SK-N-SH (cell line): ENCODE results near the gene PTAR1. TPM values are rescaled to one million over a fixed set of nuclear protein-coding genes. Genes with fewer than 3 reads are reported as not detected.

ENCODE experiments used
- CTCF ChIA-PET: fragments of 300-600, 350-600 bp; formaldehyde crosslinking; extraction: SDS; loops from one replicate; lab custom pipeline; 2021; lab: Yijun Ruan, JAX
- POLR2A ChIA-PET: fragments of 350-600 bp; sonication (Branson Sonifier 250); formaldehyde crosslinking; extraction: SDS; loops from one replicate; lab custom pipeline; 2020; ENCODE audit warnings: antibody characterized with exemption, inconsistent platforms; lab: Yijun Ruan, JAX
- DNase-seq: peaks from one replicate; pipeline ENCODE4 v3.0.0; 2012
- H2AFZ ChIP-seq: fragments of 200-600 bp; sonication (generic); 2 replicates; pipeline ENCODE4 v1.8.1; 2016; ENCODE audit warnings: antibody characterized with exemption, mild to moderate bottlenecking, low read depth
- H3F3A ChIP-seq: fragments of 200-600 bp; sonication (generic); replicated peaks from 2 replicates; pipeline ENCODE3; 2016; ENCODE audit warnings: antibody characterized with exemption, mild to moderate bottlenecking; ENCODE audit not compliant: insufficient read depth
- H3K27ac ChIP-seq, 2 experiments: fragments of 200-500 bp in 1 of 2; fragments of 200-600 bp in 1 of 2; sonication (Bioruptor generic) in 1 of 2; sonication (generic), shearing (Covaris generic) in 1 of 2; 2 replicates each; pipeline versions ENCODE4 v1.5.1 to v1.6.1; 2014 to 2016; ENCODE audit warnings: low read depth in 2 of 2, inconsistent platforms in 1 of 2, low read length in 1 of 2, mild to moderate bottlenecking in 1 of 2, mixed read lengths in 1 of 2
- H3K27me3 ChIP-seq: fragments of 200-600 bp; sonication (generic), shearing (Covaris generic); 2 replicates; pipeline ENCODE4 v1.6.1; 2016; ENCODE audit warnings: mixed run types; ENCODE audit not compliant: insufficient read depth
- H3K36me3 ChIP-seq, 2 experiments: fragments of 200-500 bp in 1 of 2; fragments of 200-600 bp in 1 of 2; sonication (Bioruptor generic) in 1 of 2; sonication (generic) in 1 of 2; replicated peaks in 1 of 2; 2 replicates each; pipeline versions ENCODE3 to v1.5.1; 2014 to 2016; ENCODE audit warnings: low read length in 1 of 2, mild to moderate bottlenecking in 1 of 2; ENCODE audit not compliant: insufficient read depth in 2 of 2, control insufficient read depth in 1 of 2
- H3K4me1 ChIP-seq, 2 experiments: fragments of 200-500 bp in 1 of 2; fragments of 200-600 bp in 1 of 2; sonication (Bioruptor generic) in 1 of 2; sonication (generic), shearing (Covaris generic) in 1 of 2; 2 replicates each; pipeline versions ENCODE4 v1.5.1 to v1.6.1; 2014 to 2016; ENCODE audit warnings: low read depth in 1 of 2, low read length in 1 of 2, mixed run types in 1 of 2; ENCODE audit not compliant: insufficient read depth in 2 of 2, control insufficient read depth in 1 of 2
- H3K4me2 ChIP-seq: fragments of 200-600 bp; sonication (generic), shearing (Covaris generic); 2 replicates; pipeline ENCODE4 v1.6.1; 2017; ENCODE audit warnings: mixed run types
- H3K4me3 ChIP-seq, 2 experiments: fragments of 200-500 bp in 1 of 2; fragments of 200-600 bp in 1 of 2; sonication (Bioruptor generic) in 1 of 2; sonication (generic), shearing (Covaris generic) in 1 of 2; 2 replicates each; pipeline versions ENCODE4 v1.5.1 to v1.8.1; 2014 to 2016; ENCODE audit warnings: low read depth in 2 of 2, inconsistent platforms in 1 of 2, low read length in 1 of 2, mild to moderate bottlenecking in 1 of 2, mixed read lengths in 1 of 2, moderate library complexity in 1 of 2
- H3K79me2 ChIP-seq: fragments of 200-600 bp; sonication (generic); 2 replicates; pipeline ENCODE4 v1.8.1; 2017; ENCODE audit warnings: mild to moderate bottlenecking; ENCODE audit not compliant: insufficient read depth
- H3K9ac ChIP-seq: fragments of 200-600 bp; sonication (generic); 2 replicates; pipeline ENCODE4 v1.6.1; 2017; ENCODE audit warnings: mixed run types
- H3K9me2 ChIP-seq: fragments of 200-600 bp; sonication (generic); 2 replicates; pipeline ENCODE4 v1.6.1; 2017; ENCODE audit warnings: mixed run types
- H3K9me3 ChIP-seq: fragments of 200-600 bp; sonication (generic); 2 replicates; pipeline ENCODE4 v1.6.1; 2017; ENCODE audit warnings: mixed run types, mild to moderate bottlenecking, moderate library complexity
- H4K20me1 ChIP-seq: fragments of 200-600 bp; sonication (generic); 2 replicates; pipeline ENCODE4 v1.6.1; 2017; ENCODE audit warnings: mild to moderate bottlenecking, mixed run types; ENCODE audit not compliant: insufficient read depth
- CHD2 ChIP-seq: fragments of 150-350 bp; IDR thresholded peaks from 2 replicates; pipeline ENCODE4 v1.6.1; 2018; ENCODE audit warnings: low read length; ENCODE audit not compliant: partially characterized antibody
- ELF1 ChIP-seq: IDR thresholded peaks from 2 replicates; pipeline ENCODE4 v1.4.0; 2012
- GABPA ChIP-seq: IDR thresholded peaks from 2 replicates; pipeline ENCODE4 v1.4.0; 2012; ENCODE audit warnings: low read depth, mild to moderate bottlenecking
- MAX ChIP-seq: IDR thresholded peaks from 2 replicates; pipeline ENCODE4 v1.4.0; 2012; ENCODE audit warnings: low read depth
- MEF2A ChIP-seq: IDR thresholded peaks from 2 replicates; pipeline ENCODE4 v1.4.0; 2012; ENCODE audit warnings: low read depth, borderline replicate concordance
- MXI1 ChIP-seq: IDR thresholded peaks from 2 replicates; pipeline ENCODE4 v1.6.1; 2012; ENCODE audit warnings: mild to moderate bottlenecking, low read depth, low read length, improper control_type of control experiment
- NFIC ChIP-seq: IDR thresholded peaks from 2 replicates; pipeline ENCODE4 v1.4.0; 2012; ENCODE audit warnings: borderline replicate concordance
- POLR2AphosphoS5 ChIP-seq: IDR thresholded peaks from 2 replicates; pipeline ENCODE4 v1.6.1; 2012; ENCODE audit warnings: low read depth, low read length
- RAD21 ChIP-seq: IDR thresholded peaks from 2 replicates; pipeline ENCODE4 v1.6.1; 2012; ENCODE audit warnings: mild to moderate bottlenecking, low read length
- RCOR1 ChIP-seq: fragments of 150-350 bp; IDR thresholded peaks from 2 replicates; pipeline ENCODE4 v1.6.1; 2017; ENCODE audit warnings: antibody characterized with exemption, low read length
- TCF12 ChIP-seq: IDR thresholded peaks from 2 replicates; pipeline ENCODE4 v1.4.0; 2012
- TEAD4 ChIP-seq: IDR thresholded peaks from 2 replicates; pipeline ENCODE4 v1.4.0; 2012; ENCODE audit warnings: mild to moderate bottlenecking, borderline replicate concordance; ENCODE audit not compliant: insufficient read depth
- ZBTB33 ChIP-seq: IDR thresholded peaks from 2 replicates; pipeline ENCODE4 v1.4.0; 2012; ENCODE audit warnings: low read depth, borderline replicate concordance
- WGBS: methylation state at CpG from one replicate; pipeline ENCODE4 v1.1.6; 2017; ENCODE audit warnings: low lambda C conversion rate; 5-methylcytosine and 5-hydroxymethylcytosine counted together
- polyA plus RNA-seq, 3 experiments: library from polyadenylated mRNA; depleted of rRNA; stranded (reverse); fragments of >200 nt; gene quantifications; 2 replicates each; pipeline ENCODE4 v1.2.3, GENCODE V29; 2012
- TF ChIP-seq, protein P1 (sequence below): IDR thresholded peaks from 2 replicates; pipeline ENCODE4 v1.4.0; 2012; ENCODE audit warnings: low read depth, borderline replicate concordance
- TF ChIP-seq, protein P2 (sequence below): IDR thresholded peaks from 2 replicates; pipeline ENCODE4 v1.6.1; 2012; ENCODE audit warnings: mild to moderate bottlenecking, low read depth, low read length, moderate library complexity

Gene PTAR1
- polyA plus RNA-seq, 1 of the 3 experiments (the other 2 are of a cell fraction): 4.7 TPM

GRCh38 chr9:69715825-69716224 is 44.0 kb downstream of the PTAR1 start:
- Histone ChIP-seq H3K79me2 (no peaks in the 10 kb centered on the region), H4K20me1 (no peaks in the 10 kb centered on the region), H3K9me2 (no peaks in the 10 kb centered on the region), H3K4me3 (no peak overlapping the region), H3K36me3 (peaks cover 50 to 80% of the 10 kb centered on the region in 2 experiments), H3K9me3 (no peaks in the 10 kb centered on the region), H2AFZ (no peak overlapping the region), H3K4me2 (no peak overlapping the region), H3K27ac (no peak overlapping the region), H3F3A (peaks cover 4% of the 10 kb centered on the region)
- DNase-seq: no peak
- CTCF ChIA-PET: no interaction called here
- POLR2A ChIA-PET: no interaction called here
- TF ChIP-seq MEF2A: no peak
- TF ChIP-seq POLR2AphosphoS5: no peak
- no peak for TF ChIP-seq GABPA
- TF ChIP-seq MXI1: no peak
- TF ChIP-seq, protein P1, sequence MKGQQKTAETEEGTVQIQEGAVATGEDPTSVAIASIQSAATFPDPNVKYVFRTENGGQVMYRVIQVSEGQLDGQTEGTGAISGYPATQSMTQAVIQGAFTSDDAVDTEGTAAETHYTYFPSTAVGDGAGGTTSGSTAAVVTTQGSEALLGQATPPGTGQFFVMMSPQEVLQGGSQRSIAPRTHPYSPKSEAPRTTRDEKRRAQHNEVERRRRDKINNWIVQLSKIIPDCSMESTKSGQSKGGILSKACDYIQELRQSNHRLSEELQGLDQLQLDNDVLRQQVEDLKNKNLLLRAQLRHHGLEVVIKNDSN: no peak
- no peak for TF ChIP-seq RCOR1
- TF ChIP-seq RAD21: no peak
- no peak for TF ChIP-seq CHD2
- TF ChIP-seq, protein P2, sequence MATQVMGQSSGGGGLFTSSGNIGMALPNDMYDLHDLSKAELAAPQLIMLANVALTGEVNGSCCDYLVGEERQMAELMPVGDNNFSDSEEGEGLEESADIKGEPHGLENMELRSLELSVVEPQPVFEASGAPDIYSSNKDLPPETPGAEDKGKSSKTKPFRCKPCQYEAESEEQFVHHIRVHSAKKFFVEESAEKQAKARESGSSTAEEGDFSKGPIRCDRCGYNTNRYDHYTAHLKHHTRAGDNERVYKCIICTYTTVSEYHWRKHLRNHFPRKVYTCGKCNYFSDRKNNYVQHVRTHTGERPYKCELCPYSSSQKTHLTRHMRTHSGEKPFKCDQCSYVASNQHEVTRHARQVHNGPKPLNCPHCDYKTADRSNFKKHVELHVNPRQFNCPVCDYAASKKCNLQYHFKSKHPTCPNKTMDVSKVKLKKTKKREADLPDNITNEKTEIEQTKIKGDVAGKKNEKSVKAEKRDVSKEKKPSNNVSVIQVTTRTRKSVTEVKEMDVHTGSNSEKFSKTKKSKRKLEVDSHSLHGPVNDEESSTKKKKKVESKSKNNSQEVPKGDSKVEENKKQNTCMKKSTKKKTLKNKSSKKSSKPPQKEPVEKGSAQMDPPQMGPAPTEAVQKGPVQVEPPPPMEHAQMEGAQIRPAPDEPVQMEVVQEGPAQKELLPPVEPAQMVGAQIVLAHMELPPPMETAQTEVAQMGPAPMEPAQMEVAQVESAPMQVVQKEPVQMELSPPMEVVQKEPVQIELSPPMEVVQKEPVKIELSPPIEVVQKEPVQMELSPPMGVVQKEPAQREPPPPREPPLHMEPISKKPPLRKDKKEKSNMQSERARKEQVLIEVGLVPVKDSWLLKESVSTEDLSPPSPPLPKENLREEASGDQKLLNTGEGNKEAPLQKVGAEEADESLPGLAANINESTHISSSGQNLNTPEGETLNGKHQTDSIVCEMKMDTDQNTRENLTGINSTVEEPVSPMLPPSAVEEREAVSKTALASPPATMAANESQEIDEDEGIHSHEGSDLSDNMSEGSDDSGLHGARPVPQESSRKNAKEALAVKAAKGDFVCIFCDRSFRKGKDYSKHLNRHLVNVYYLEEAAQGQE: no peak
- TF ChIP-seq ZBTB33: no peak
- TF ChIP-seq TEAD4: no peak
- no peak for TF ChIP-seq ELF1
- no peak for TF ChIP-seq MAX
- TF ChIP-seq TCF12: no peak
- no peak for TF ChIP-seq NFIC
- TF ChIP-seq, all 33 proteins: peak for 0
- 100% methylated on average over 1 of the region's 1 CpG for WGBS
- no peak overlapping the region for H3K9ac ChIP-seq
- H3K4me1 ChIP-seq: no peaks in the 10 kb centered on the region
- H3K27me3 ChIP-seq: no peaks in the 10 kb centered on the region
